Stimulated activated CD4-positive, alpha-beta T cell treated with anti-CD3 and anti-CD28 coated beads, TNF-alpha, amount 100 ng/mL, for 48 hours (primary cell): ENCODE measurements around the gene PAF1.
"Not testable (repeated sequence)": the region's sequence is repeated elsewhere in the genome, so short reads cannot be mapped to it uniquely, and the experiment has no call there.

ENCODE experiments used
- DNase-seq, 3 donors: peaks; one replicate each; pipeline ENCODE4 v3.0.0-alpha.2; 2020; ENCODE audit warnings: low read depth in 3 of 3

Gene PAF1

GRCh38 chr19:39352381-39353255 is 38.3 kb downstream of the PAF1 start:
- no peak for DNase-seq

DNA sequence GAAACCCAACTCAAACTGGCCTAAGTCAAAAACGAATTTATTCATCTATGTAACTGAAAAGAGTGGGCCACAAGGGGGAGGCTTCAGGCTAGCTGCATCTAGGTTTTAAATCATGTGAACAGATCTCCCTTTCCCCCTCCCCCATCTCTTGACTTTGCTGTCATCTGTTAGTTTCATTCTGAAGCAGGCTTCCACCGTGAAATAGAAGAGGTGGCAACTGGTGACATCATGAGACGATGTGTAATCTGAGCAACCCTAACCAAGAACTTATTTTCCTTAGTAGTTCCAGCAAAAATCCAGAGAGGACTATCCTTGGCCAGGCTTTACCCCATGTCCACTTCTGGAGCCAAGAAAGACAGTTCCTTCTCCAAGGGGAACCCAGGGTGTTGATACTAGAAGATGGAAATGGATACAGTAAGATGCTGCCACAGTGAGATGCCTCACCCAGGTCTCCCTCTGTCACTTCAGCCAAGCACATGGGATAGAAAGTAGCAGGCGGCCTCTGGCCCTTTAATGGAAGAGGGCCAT is 39.3 kb downstream of the PAF1 start:
- peak in 2 of 3 donors; percentile 34 to 63 for DNase-seq

GRCh38 chr19:39350156-39350555 is 40.8 kb downstream of the PAF1 start:
- DNase-seq, result no peak

DNA sequence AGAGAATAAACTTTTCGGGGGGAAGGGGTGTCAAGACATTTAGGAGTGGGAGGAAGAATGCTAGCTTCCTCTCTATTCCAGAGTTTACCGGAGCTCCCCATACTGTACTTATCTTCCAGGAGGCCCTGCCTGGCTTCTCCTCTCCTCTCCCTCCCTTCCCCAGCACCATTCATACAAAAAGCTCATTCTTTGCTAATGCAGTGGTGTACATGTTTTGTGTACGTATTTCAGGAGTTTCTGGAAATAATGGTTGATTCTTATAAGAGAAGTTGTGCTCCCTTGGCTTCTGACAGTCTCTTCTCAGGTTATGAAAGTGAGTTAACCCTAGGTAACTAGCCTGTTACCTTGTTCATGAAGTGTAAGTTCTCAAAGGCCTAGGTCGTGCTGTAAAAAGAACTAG is 41.6 kb downstream of the PAF1 start:
- DNase-seq, result no peak

- DNase-seq, result no peak
Observed at GRCh38 chr19:39347332-39348164, 43.4 kb downstream of the PAF1 start.

DNA sequence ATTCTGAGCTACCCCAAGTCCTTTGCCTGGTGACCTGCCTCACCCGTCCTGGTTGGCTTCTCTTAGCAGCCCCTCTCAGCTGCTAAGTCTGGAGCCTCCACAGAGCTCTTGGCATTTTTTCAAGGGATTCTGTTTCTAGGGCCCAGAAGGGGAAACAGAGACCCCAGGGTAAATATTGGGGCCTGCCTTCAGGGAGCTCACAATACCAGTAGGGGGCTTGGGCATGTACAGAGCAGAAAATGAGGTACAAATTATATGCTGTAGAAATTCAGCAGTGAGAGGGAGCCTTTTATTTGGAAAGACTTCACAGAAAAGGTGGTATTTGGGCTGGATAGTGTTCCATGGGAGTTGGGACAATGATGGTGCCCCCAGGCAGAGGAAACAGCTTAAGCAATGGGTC is 45.0 kb downstream of the PAF1 start:
- no peak for DNase-seq

DNA sequence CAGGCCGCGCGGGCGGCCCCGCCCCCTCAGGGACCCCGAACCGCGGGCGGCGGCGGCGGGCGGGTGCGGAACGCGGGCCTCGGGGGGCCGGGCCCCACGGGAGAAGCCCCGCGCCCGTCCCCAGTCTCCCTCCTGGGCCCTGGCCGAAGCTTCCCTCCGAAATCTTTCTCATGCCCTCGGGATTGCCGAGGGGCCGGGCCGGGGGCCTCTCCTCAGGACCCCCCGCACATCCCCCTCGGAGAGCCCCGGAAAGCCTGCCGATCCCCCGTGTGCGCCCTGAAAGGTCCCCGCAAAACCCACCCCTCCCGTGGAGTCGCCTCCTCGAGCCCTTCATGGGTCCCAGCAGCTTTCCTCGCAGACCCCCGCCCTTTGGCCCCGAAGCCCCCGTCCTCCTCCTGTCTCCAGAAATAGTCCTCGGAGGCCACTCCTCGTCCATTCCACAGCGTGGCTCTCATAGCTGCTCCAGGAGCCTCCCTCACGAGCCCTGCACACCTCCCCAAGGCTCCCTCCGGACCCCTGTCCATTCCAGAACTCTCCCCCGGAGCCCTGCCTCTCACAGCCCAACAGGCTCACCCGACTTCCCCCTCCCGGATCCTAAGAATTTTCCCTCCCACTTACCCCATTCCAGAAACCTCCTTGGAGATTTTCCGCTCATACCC is 48.1 kb downstream of the PAF1 start:
- DNase-seq, result no peak

DNA sequence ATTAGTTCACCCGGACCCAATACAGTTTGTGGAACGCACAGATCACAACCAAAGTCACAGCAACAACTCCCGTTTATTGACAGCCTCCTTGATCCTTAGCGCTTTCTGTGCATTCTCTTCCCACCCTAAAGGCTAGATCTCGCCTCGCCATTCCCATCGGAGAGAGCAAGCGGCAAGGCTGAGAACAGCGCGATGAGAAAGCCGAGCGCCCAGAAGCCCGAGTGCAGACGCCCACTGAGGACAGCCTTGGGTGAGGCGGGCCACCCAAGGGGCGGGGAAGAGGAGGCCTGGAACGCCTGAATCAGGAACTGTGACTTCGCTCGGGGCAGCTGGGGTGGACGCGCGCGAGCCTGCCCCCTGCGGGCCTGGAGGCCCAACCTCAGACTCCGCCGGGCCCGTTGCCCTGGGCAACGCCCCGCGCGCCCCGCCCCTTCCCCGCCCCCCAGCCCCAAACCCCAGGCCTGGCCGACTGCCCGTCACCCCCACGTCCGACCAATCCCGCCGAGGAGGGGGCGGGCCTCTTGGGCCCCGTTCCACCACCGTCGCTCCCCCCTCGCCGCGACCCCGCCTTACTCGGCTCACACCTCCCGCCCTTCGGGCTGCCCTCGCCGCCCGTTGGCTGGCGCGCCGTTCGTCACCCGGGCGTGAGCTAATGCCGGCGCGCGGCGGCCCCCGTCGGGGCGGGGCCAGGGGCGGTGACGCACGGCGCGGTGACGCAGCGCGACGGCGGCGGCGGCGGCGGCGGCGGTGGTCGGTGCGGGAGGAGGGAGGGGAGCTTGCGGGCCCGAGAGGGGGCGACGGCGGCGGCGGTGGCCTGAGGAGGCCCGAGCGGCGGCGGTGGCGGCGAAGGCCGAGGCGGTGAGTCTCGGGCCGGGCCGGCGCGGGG is 48.9 kb downstream of the PAF1 start, which contains the start of gene SAMD4B:
Gene SAMD4B, plus strand, starts transcription at position 703 of the 886 bp plus-strand sequence. CDS start 14,473 bp downstream, outside the sequence.
- DNase-seq, result peak; percentile 97 to 99 (median 98)

DNA sequence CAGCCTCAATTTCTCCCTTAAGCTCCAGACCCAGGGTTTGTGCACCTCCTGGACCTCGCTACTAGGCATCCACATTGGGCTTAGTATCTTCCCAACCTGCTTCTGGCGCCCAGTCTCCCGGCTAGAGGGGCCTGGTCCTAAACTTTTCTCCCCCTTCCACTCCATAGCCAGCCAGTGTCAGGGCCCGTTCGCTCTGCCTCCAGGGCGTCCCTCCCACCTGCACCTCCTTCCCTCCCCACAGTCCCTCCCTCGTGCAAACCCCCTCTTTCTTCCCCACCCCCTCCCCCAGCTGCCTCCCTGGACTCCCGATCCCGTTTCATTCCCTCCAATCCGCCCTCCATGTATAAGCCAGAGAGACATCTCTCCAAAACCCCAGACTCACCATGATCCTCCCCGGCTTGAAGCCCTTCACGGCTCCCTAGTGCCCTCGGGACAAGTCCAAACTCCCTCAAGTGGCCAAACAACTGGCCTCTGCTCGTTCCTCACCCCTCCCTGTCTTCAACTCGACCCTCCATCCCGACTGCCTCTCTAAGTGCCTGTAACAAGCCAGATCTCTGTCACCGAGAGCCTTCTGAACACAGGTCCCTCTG is 49.7 kb downstream of the PAF1 start:
- no peak for DNase-seq

- DNase-seq, result not testable (repeated sequence)
Observed at GRCh38 chr19:39340156-39340555, 50.8 kb downstream of the PAF1 start.

DNA sequence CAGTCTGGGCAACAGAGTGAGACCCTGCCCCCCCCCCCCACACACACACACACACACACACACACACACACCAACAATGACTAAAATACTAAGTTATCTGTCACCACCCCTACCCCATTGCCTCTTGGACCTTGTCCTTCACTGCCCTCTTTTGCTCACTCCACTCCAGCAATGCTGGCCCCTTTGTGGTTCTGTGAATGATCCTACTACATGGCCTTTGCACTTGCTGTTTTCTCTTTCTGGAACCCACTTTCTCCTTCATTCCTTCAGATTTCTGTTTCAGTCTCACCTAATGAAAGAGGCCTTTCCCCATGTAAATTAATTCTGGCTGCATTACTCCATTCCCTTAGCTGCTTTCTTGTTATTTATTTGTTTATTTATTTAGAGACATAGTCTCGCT is 51.2 kb downstream of the PAF1 start:
- no peak for DNase-seq

DNA sequence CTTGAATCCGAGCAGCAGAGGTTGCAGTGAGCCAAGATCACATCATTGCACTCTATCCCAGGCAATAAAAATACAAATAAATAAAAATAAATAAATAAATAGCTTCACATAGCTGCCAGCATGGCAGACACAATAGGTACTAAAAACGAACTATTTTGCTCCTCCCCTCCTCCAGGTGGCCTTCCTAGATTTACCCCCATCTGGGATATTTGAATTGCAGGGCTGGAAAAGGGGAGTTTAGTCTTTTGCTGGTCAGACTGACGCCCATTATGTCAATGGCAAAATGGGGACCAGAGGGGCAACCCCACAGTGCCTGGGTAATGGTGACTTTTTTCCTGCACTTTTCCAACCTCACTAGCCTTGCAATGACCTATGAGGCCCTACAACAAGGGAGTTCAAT is 54.4 kb downstream of the PAF1 start:
- DNase-seq, result no peak
